SKM-1 treated with dmso at 0.1 percent for 144 hours (cell line): ENCODE data around the gene EFHD2.
"Not testable (repeated sequence)": the region's sequence is repeated elsewhere in the genome, so short reads cannot be mapped to it uniquely, and the experiment has no call there.

ENCODE experiments used
- DNase-seq: peaks from one replicate; lab custom pipeline; 2025; ENCODE audit not compliant: unreplicated experiment; lab: John Stamatoyannopoulos, UW

EFHD2 gene

GRCh38 chr1:15388201-15388880, 21.3 kb upstream of the EFHD2 start:
- DNase-seq, result no peak

GRCh38 chr1:15389828-15390227, 19.9 kb upstream of the EFHD2 start:
- DNase-seq, result not testable (repeated sequence)

GRCh38 chr1:15390667-15391066, 19.0 kb upstream of the EFHD2 start:
- no peak for DNase-seq

DNA sequence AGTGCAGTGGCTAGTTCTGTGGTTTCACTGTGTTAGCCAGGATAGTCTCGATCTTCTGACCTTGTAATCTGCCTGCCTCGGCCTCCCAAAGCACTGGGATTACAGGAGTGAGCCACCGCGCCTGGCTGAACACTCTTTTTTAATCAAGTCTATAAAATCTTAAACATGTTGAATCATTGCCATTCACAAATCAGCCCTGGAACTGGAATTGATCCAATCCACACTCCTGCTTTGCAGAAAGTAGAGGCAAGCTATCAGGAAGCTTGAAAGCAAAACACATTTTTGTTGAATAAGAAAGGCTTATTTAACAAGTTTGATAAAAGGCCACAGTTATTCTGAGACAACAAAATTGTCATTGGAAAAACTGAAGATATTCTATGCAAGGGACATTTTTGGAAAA, 18.3 kb upstream of the EFHD2 start:
- DNase-seq, result no peak

DNA sequence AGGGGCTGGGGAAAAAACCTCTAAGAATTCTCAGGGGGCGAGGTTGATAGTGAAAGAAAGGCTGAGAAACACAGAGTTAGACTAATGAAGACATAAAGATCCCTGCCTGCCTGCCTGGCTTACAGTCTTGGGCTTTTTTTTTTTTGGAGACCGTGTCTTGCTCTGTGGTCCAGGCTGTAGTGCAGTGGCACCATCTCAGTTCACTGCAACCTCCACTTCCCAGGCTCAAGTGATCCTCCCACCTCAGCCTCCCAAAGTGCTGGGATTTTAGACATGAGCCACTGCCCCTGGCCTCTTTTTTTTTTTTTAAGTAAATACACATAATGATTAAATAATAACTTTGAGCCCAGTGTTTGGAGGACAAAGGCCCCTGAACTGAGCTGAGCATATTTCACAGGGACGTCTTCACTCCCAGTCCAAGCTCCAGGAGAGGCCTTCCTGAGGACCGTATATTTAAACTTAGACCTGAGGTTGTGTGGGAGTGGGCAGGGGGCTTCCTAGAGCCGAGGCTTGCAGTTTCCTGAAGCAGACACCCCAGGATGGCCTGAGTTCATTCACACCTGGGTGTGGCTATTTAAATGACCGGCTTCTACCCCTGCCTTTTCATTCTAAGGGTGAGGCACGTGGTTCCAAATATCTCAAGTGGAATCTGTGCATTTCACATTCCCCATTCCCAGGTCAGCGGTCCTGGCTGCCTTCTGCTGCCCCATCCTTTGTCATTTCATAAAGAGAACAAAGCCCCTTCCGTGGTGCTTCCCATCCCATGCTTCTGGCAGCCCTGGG, 16.0 kb upstream of the EFHD2 start:
- DNase-seq, result no peak

DNA sequence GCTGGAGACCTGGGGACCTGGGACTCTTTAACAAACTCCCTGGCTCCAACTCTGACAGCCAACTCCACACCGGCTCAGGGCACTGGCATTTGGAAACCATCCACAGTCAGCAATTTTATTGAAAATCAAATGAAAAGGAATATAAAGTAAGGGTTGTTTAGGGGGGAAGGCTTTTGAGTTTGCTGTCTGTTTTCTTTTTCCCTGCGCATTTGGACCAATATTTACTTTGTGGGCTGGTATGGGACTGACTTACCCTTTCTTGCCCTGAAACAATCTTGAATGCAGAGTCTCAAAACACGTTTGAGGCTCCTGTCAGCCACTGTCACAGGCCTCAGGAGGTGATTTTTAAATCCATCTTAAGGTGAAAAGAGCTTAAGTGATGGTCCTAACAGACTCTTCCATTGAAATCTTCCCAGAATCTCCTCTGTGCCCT, 15.4 kb upstream of the EFHD2 start:
- no peak for DNase-seq

DNA sequence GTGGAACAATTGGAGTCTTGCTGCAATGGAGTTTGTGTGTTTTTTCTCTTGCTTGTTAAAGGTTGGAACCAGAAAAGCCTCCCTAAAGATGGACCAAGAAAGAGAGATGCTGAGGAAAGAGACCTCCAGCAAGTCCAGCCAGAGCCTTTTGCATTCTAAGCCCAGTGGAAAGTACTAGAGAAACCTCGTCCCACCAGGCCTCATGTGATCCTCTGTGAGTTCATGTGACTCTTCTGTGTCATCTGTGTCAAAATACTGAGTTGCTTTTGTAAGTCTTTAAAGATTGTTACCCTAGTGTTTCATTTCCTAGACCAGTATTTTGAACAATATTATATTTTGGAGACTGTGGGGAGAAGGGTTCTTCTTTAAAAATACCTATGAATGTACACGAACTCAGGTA, 12.5 kb upstream of the EFHD2 start:
- no peak for DNase-seq

- DNase-seq, result no peak
Observed at GRCh38 chr1:15399710-15400109, 10.0 kb upstream of the EFHD2 start.

GRCh38 chr1:15400627-15401026, 9.1 kb upstream of the EFHD2 start:
- DNase-seq, result no peak

DNA sequence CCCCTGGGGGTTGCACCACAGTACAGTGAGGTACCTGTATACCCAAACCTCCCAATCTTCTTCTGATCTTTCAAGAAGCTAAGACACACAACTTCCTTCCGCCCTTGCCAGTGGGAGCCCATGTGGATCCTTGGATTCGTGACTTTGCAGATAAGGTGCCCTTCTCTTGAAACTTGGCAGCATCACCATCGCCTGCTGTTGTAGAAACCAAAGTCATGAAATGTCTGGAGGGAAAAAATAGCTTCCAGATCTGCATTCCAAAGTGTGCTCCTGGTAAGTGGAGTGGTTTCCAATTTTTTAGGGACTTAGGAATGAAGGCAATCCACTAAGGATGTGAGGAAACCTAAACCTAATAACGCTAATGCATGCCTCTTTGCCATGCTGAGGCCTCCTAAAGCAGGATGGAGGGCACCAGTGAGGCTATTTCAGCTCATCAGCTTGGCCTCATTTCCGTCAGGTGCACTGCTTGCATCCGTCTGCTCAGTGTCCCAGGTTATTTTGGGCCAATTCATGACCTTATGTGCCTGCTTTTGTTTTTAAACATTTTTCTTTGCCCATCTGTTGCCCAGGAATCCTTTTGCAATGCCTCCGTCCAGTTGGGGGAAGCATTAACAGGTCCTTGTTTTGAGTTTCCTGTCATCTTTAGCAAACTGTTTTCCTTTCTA, 8.2 kb upstream of the EFHD2 start:
- DNase-seq, result no peak

DNA sequence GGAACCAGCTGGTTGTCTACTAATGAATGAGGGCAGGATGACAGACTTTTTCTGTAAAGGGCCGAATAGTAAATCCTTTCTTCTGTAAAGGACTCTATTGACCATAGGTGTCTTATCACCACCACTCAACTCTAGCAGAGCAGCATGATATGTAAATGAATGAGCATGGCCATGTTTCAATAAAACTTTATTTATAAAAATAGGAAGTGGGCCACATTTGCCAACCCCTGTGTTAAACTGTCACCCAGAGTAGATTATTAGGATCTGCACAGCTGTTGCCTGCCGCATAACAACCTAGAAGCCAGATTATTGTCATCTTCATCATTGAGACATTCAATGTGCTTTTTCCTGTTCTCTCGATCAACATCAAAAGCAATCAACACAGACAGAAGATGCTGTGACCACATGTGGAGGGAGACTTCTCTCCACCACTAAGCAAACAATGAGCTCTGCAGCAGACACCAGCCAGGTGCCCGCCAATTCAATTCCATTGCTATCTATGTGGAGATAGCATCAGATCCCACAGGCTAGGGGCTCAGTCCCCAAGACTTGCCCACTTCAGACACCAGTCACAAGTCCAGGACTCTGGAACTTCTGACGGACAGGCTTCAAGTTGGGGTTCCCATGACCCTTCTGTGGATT, 6.8 kb upstream of the EFHD2 start:
- DNase-seq, result no peak

DNA sequence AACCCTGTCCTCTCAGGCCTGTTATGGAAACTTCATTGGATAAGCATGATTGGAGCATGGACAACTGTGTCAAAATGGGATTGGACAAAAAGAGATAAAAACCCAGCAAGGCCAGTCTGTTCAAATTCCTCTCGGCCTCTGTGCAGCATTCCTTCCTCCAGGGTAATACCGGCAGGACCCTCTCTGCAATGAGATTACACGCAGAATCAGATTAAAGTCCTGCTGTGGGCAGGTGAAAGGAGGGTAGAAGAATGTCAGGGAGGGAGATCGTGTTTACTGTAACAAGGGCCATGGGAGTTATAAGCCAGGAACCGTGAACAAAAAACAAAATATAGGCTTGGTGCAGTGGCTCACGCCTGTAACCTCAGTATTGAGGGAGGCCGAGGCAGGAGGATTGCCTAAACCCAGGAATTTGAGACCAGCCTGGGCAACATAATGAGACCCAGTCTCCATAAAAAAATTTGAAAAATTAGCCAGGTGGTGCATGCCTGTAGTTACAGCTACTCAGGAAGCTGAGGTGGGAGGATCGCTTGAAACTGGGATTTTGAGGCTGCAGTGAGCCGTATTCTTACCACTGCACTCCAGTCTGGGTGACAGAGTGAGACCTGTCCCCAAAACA, 5.6 kb upstream of the EFHD2 start:
- DNase-seq, result no peak

- DNase-seq, result no peak
Observed at GRCh38 chr1:15405106-15405850, 4.4 kb upstream of the EFHD2 start.

DNA sequence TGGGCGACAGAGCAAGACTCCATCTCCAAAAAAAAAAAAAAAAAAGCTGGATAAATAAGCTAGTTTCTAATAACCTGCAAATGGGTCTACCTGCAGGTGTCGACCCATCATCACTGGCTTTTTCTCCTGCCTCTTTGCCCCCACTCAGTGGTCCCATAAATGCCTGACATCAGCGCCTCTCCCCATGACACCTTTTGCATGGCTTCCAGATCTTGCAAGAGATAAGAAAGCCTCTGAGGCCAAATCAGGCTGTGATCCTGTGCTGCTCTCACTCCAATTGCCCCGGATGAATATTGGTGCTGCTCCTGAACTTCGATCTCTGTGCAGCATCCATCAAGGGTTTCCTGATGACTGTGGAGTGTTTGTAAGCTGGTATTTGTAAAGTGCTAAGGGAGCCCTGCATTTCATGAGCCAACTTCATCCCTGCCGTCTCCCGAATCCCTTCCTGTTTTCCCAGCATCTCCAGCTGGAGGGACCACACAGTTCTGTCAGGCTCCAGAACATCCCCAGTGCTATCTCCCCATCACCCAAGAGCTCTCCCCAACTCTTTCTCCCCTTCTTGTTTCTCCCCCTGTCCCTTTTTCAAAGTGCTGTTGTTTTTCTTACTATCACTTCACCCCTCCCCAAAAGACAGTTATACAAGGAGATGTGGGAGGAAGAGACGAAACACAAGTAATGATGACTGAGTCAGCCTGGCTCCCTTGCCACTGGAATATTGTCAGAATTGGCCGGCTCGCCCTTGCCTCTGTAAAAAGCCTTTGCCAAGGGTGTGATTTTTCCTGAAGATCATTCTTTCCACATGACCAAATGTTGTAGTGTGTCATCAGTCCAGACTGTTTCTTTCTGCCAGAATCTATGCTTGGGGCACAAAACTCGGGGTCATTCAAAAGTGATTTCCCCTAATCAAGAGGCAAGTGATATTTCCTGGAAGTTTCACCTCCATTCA, 2.8 kb upstream of the EFHD2 start:
- no peak for DNase-seq

GRCh38 chr1:15407580-15407979, 2.1 kb upstream of the EFHD2 start:
- no peak for DNase-seq

GRCh38 chr1:15408890-15409387, 749 bp upstream of the EFHD2 start:
- no peak for DNase-seq

GRCh38 chr1:15410223-15410883, 665 bp downstream of the EFHD2 start:
- no peak for DNase-seq

DNA sequence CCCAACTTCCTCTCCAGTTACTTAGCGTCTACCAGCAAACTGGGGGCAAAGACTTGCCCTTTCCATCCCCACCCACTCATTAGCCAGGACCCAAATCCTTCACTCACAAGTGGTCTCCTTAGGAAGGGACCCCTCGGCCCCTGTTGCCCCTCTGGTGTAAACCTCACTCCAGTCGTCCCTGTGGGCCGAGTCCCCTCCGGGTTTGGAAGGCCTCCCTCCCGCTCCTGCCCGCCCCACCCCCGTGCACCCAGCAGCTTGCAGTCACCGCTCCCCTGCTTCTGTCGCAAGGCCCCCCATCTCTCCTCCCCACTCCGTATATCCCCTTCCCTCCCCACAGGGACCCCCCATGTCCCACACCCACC, 1.2 kb downstream of the EFHD2 start:
- no peak for DNase-seq
